ENCODE measurements around the gene TFAP2A. TPM values are rescaled to one million over a fixed set of nuclear protein-coding genes. Genes with fewer than 3 reads are reported as not detected.
A peak's percentile ranks its signal among the peaks of the same experiment; 100 is the strongest.

The TFAP2A gene
- total and polyA plus RNA-seq, 2 donors (not counting 1 experiment from before 2014, with no cell fraction given) = 0.03 TPM; not detected in 1

DNA sequence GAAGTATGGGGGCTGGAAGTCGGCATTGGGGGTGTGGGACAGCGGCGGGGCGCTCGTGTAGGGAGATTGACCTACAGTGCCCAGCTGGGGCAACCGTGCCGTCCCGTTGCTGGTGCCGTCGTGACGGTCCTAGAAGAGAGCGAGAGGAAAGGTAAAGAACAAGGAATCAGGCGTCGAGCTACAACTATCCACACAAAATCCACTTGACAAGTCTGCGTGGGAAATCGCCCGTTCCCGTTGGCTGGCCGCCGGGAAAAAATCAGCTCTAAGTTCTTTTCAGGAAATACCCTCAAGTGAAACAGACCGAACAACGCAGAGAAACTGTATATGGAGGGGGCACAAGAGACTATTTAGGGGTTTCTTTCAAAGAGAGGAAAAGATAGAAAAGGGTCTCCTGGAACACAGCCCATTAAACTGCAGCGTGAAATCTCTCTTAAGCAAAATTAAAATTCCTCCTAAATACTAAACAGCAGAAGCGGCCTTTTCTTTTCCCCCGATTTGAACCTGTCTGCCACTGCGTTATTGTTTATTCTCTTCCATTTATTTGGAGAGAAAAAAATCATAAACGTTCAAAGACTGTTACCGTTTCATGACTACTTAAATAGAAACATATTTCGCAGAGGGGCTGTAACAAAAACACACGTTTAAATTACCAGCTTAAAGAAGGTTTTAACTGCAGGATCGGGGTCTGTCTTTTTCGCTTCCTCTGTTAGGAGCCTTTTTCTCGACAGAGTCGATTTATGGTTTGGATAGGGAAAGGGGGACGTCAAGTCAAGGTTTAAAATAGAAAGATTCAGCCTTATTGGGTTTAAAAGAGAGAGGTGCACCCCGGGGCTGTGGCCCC lies 4.4 kb downstream of the TFAP2A start:
- no peak for DNase-seq (ENCODE audit: low read depth in 2 of 2)
- H3K79me2 ChIP-seq (ENCODE audit: control insufficient read depth, insufficient read depth, low read length) = no peaks in the 10 kb centered on the region
- no peak overlapping the region for H2AFZ ChIP-seq (ENCODE audit: low read length)
- peaks cover 60% of the 10 kb centered on the region for H3K27me3 ChIP-seq (ENCODE audit: control insufficient read depth, insufficient read depth, low read length)
- H4K20me1 ChIP-seq (ENCODE audit: control insufficient read depth, extremely low read depth, insufficient read depth, low read length) = no peaks in the 10 kb centered on the region
- no peak overlapping the region for H3K4me3 ChIP-seq (replicated peaks in 1 of 4; ENCODE audit: control extremely low read depth in 1 of 4, insufficient read depth in 1 of 4, low read depth in 3 of 4, low read length in 4 of 4)
- no peaks in the 10 kb centered on the region for H3K9me3 ChIP-seq (ENCODE audit: control insufficient read depth, insufficient read depth, low read depth, low read length)
- H3K4me2 ChIP-seq (ENCODE audit: extremely low read depth, insufficient read depth, low read length) = no peak overlapping the region
- H3K9ac ChIP-seq (ENCODE audit: insufficient read depth, low read length) = no peak overlapping the region
- no peaks in the 10 kb centered on the region for H3K36me3 ChIP-seq (ENCODE audit: control insufficient read depth, insufficient read depth, low read length)
- H3K27ac ChIP-seq (ENCODE audit: insufficient read depth, low read length) = no peak overlapping the region
- no peaks in the 10 kb centered on the region for H3K4me1 ChIP-seq (ENCODE audit: control insufficient read depth, extremely low read depth, insufficient read depth, low read length)
- TF ChIP-seq, protein P1, sequence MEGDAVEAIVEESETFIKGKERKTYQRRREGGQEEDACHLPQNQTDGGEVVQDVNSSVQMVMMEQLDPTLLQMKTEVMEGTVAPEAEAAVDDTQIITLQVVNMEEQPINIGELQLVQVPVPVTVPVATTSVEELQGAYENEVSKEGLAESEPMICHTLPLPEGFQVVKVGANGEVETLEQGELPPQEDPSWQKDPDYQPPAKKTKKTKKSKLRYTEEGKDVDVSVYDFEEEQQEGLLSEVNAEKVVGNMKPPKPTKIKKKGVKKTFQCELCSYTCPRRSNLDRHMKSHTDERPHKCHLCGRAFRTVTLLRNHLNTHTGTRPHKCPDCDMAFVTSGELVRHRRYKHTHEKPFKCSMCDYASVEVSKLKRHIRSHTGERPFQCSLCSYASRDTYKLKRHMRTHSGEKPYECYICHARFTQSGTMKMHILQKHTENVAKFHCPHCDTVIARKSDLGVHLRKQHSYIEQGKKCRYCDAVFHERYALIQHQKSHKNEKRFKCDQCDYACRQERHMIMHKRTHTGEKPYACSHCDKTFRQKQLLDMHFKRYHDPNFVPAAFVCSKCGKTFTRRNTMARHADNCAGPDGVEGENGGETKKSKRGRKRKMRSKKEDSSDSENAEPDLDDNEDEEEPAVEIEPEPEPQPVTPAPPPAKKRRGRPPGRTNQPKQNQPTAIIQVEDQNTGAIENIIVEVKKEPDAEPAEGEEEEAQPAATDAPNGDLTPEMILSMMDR (conservative IDR thresholded peaks at IDR 0.05 in 1 of 2, IDR thresholded peaks at IDR 0.05 in 1 of 2; ENCODE audit: low read depth in 1 of 2, low read length in 2 of 2) = no peak
- peak; percentile 87 for TF ChIP-seq EZH2 (IDR thresholded peaks at IDR 0.05; ENCODE audit: low read length, missing control alignments)

GRCh38 chr6:10409731-10410206 lies 5.1 kb downstream of the TFAP2A start:
- peaks cover 54% of the 10 kb centered on the region for H3K27me3 ChIP-seq (ENCODE audit: control insufficient read depth, insufficient read depth, low read length)
- no peak overlapping the region for H3K4me3 ChIP-seq (replicated peaks in 1 of 4; ENCODE audit: control extremely low read depth in 1 of 4, insufficient read depth in 1 of 4, low read depth in 3 of 4, low read length in 4 of 4)
- H3K4me2 ChIP-seq (ENCODE audit: extremely low read depth, insufficient read depth, low read length) = no peak overlapping the region
- H3K4me1 ChIP-seq (ENCODE audit: control insufficient read depth, extremely low read depth, insufficient read depth, low read length) = no peaks in the 10 kb centered on the region
- no peak overlapping the region for H3K9ac ChIP-seq (ENCODE audit: insufficient read depth, low read length)
- TF ChIP-seq EZH2 (IDR thresholded peaks at IDR 0.05; ENCODE audit: low read length, missing control alignments) = peak; percentile 78
- TF ChIP-seq, protein P1 (conservative IDR thresholded peaks at IDR 0.05 in 1 of 2, IDR thresholded peaks at IDR 0.05 in 1 of 2; ENCODE audit: low read depth in 1 of 2, low read length in 2 of 2) = no peak
- DNase-seq (ENCODE audit: low read depth in 2 of 2) = no peak
- no peaks in the 10 kb centered on the region for H3K79me2 ChIP-seq (ENCODE audit: control insufficient read depth, insufficient read depth, low read length)
- no peaks in the 10 kb centered on the region for H4K20me1 ChIP-seq (ENCODE audit: control insufficient read depth, extremely low read depth, insufficient read depth, low read length)
- H3K27ac ChIP-seq (ENCODE audit: insufficient read depth, low read length) = no peak overlapping the region
- no peak overlapping the region for H2AFZ ChIP-seq (ENCODE audit: low read length)
- H3K9me3 ChIP-seq (ENCODE audit: control insufficient read depth, insufficient read depth, low read depth, low read length) = no peaks in the 10 kb centered on the region
- H3K36me3 ChIP-seq (ENCODE audit: control insufficient read depth, insufficient read depth, low read length) = no peaks in the 10 kb centered on the region

- H3K36me3 ChIP-seq (ENCODE audit: control insufficient read depth, insufficient read depth, low read length) = no peaks in the 10 kb centered on the region
- no peak overlapping the region for H3K9ac ChIP-seq (ENCODE audit: insufficient read depth, low read length)
- no peak overlapping the region for H3K4me2 ChIP-seq (ENCODE audit: extremely low read depth, insufficient read depth, low read length)
- H4K20me1 ChIP-seq (ENCODE audit: control insufficient read depth, extremely low read depth, insufficient read depth, low read length) = no peaks in the 10 kb centered on the region
- H3K27me3 ChIP-seq (ENCODE audit: control insufficient read depth, insufficient read depth, low read length) = peaks cover 49% of the 10 kb centered on the region
- DNase-seq (ENCODE audit: low read depth in 2 of 2) = no peak
- H3K4me1 ChIP-seq (ENCODE audit: control insufficient read depth, extremely low read depth, insufficient read depth, low read length) = no peaks in the 10 kb centered on the region
- H3K4me3 ChIP-seq (replicated peaks in 1 of 4; ENCODE audit: control extremely low read depth in 1 of 4, insufficient read depth in 1 of 4, low read depth in 3 of 4, low read length in 4 of 4) = no peak overlapping the region
- H2AFZ ChIP-seq (ENCODE audit: low read length) = no peak overlapping the region
- H3K9me3 ChIP-seq (ENCODE audit: control insufficient read depth, insufficient read depth, low read depth, low read length) = no peaks in the 10 kb centered on the region
- no peaks in the 10 kb centered on the region for H3K79me2 ChIP-seq (ENCODE audit: control insufficient read depth, insufficient read depth, low read length)
- TF ChIP-seq EZH2 (IDR thresholded peaks at IDR 0.05; ENCODE audit: low read length, missing control alignments) = no peak
- TF ChIP-seq, protein P1 (conservative IDR thresholded peaks at IDR 0.05 in 1 of 2, IDR thresholded peaks at IDR 0.05 in 1 of 2; ENCODE audit: low read depth in 1 of 2, low read length in 2 of 2) = no peak
- H3K27ac ChIP-seq (ENCODE audit: insufficient read depth, low read length) = no peak overlapping the region
Observed at GRCh38 chr6:10409233-10409721, 5.6 kb downstream of the TFAP2A start.

Measured in fibroblast of lung (primary cell).